Transverse colon (tissue), 4 donors: ENCODE measurements around the gene STIP1.
A peak's percentile ranks its signal among the peaks of the same experiment; 100 is the strongest.

Experiments used
- CTCF ChIP-seq, 5 experiments: fragments of 200-600 bp in 3 of 5; fragments of 450-650 bp in 2 of 5; sonication (generic) in 3 of 5; IDR thresholded peaks; 1 replicate in 2 of 5; 2 replicates in 3 of 5; pipeline ENCODE4 v1.5.1; 2016 to 2017; ENCODE audit warnings: antibody characterized with exemption in 5 of 5, inconsistent platforms in 3 of 5, mild to moderate bottlenecking in 2 of 5, moderate library complexity in 1 of 5
- POLR2AphosphoS5 ChIP-seq, 3 donors: sonication (generic); formaldehyde crosslinking; IDR thresholded peaks; one replicate each; pipeline ENCODE4 v1.6.1; 2016; ENCODE audit warnings: antibody characterized with exemption in 3 of 3

DNA sequence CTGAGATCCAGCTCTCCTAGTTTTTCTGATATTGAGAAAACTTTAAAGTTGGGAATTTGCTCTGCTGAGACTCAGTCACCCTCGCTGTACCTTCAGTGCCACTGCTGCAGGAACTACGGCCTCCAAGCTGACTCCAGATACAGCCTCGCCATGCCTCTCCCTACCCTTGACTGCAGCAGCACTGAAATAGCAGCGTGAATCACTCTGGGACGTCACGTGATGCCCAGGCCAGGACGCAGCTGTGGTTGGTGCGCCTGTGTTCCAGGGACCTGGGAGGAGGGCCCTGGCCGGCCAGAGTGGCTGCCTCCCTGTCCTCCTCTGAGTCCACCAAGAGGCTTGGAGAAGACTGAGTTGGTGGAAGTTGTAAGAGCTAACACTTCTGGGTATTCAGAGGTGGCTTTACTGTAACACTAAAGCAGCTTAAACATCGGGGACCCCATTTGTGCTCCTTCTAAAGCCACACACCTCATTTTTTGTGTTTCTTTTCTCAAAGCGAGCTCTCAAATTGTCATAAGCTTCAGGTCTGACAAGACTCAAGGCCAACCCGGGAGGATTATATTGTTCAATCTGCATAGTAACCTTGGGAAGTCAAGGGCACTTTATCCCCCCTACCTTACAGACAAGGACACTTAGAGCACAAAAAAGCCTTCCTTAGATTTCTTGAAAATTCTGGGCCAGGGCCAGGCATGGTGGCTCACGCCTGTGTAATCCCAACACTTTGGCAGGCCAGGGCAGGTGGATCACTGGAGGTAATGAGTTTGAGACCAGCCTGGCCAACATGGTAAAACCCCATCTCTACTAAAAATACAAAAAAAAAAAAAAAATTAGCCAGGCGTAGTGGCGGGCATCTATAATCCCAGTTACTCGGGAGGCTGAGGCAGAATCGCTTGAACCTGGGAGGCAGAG lies 4.2 kb upstream of the STIP1 start:
- no peak for TF ChIP-seq CTCF (IDR thresholded peaks at IDR 0.05)
- peak; percentile 97 to 99 (median 97) for TF ChIP-seq POLR2AphosphoS5 (IDR thresholded peaks at IDR 0.05)
